Neural progenitor cell (in vitro differentiated cells): ENCODE measurements around the gene SLC48A1. TPM values are rescaled to one million over a fixed set of nuclear protein-coding genes. Genes with fewer than 3 reads are reported as not detected.

Experiments
- DNase-seq: peaks from one replicate; pipeline ENCODE4 v3.0.0-alpha.2; 2016; ENCODE audit warnings: low spot score
- H2AFZ ChIP-seq: fragments of 200-600 bp; sonication (generic); replicated peaks from 2 replicates; pipeline ENCODE4 v1.6.1; 2016; ENCODE audit warnings: antibody characterized with exemption
- H3F3A ChIP-seq: fragments of 200-600 bp; sonication (generic); 2 replicates; pipeline ENCODE4 v1.6.1; 2016; ENCODE audit warnings: antibody characterized with exemption, low read depth
- H3K27ac ChIP-seq: fragments of 200-600 bp; sonication (generic); 2 replicates; pipeline ENCODE4 v1.5.1; 2016; ENCODE audit warnings: mild to moderate bottlenecking
- H3K27me3 ChIP-seq: fragments of 200-600 bp; sonication (generic); 2 replicates; pipeline ENCODE4 v1.6.1; 2016; ENCODE audit warnings: mild to moderate bottlenecking, moderate library complexity
- H3K36me3 ChIP-seq: fragments of 200-600 bp; sonication (generic); 2 replicates; pipeline ENCODE4 v1.5.1; 2016
- H3K4me1 ChIP-seq: fragments of 200-600 bp; sonication (generic); 2 replicates; pipeline ENCODE4 v1.6.1; 2016; ENCODE audit warnings: mixed run types
- H3K4me2 ChIP-seq: fragments of 200-600 bp; sonication (generic); 2 replicates; pipeline ENCODE4 v1.6.1; 2016
- H3K4me3 ChIP-seq: fragments of 200-600 bp; sonication (generic); 2 replicates; pipeline ENCODE4 v1.5.1; 2016
- H3K79me2 ChIP-seq: fragments of 200-600 bp; sonication (generic); 2 replicates; pipeline ENCODE4 v1.6.1; 2016; ENCODE audit warnings: low read depth
- H3K9ac ChIP-seq: fragments of 200-600 bp; sonication (generic); 2 replicates; pipeline ENCODE4 v1.6.1; 2016
- H3K9me3 ChIP-seq: fragments of 200-600 bp; sonication (generic); 2 replicates; pipeline ENCODE4 v1.5.1; 2016; ENCODE audit warnings: low read depth
- H4K20me1 ChIP-seq: fragments of 200-600 bp; sonication (generic); 2 replicates; pipeline ENCODE4 v1.6.1; 2016; ENCODE audit warnings: low read depth
- H3K27ac Mint-ChIP-seq: 3 replicates; pipeline ENCODE4 v1.8.0; 2021; ENCODE audit warnings: mixed read lengths
- H3K27me3 Mint-ChIP-seq: 2 replicates; pipeline ENCODE4 v1.8.0; 2022; ENCODE audit warnings: low read depth, mild to moderate bottlenecking, inconsistent platforms, moderate library complexity, mixed read lengths; ENCODE audit not compliant: insufficient read depth
- H3K36me3 Mint-ChIP-seq: 3 replicates; pipeline ENCODE4 v1.8.0; 2021; ENCODE audit warnings: mixed read lengths
- H3K4me1 Mint-ChIP-seq: 3 replicates; pipeline ENCODE4 v1.8.0; 2021; ENCODE audit warnings: mixed read lengths
- H3K4me3 Mint-ChIP-seq: 3 replicates; pipeline ENCODE4 v1.8.0; 2021; ENCODE audit warnings: mild to moderate bottlenecking, moderate library complexity, mixed read lengths
- H3K9me3 Mint-ChIP-seq: 3 replicates; pipeline ENCODE4 v1.8.0; 2020; ENCODE audit warnings: mixed read lengths
- CTCF ChIP-seq: fragments of 200-600 bp; sonication (generic); IDR thresholded peaks from 2 replicates; pipeline ENCODE4 v1.5.1; 2017; ENCODE audit warnings: antibody characterized with exemption, mild to moderate bottlenecking
- EZH2 ChIP-seq: fragments of 200-600 bp; sonication (generic); IDR thresholded peaks from 2 replicates; pipeline ENCODE4 v1.6.1; 2017; ENCODE audit warnings: antibody characterized with exemption, mild to moderate bottlenecking, moderate library complexity
- EZH2phosphoT487 ChIP-seq: fragments of 200-600 bp; sonication (generic); IDR thresholded peaks from 2 replicates; pipeline ENCODE4 v1.6.1; 2017; ENCODE audit warnings: antibody characterized with exemption
- total RNA-seq: library from RNA; depleted of rRNA; stranded (reverse); fragments of >200 nt; gene quantifications from 2 replicates; pipeline ENCODE4 v1.2.3, GENCODE V29; 2015; ENCODE audit warnings: low replicate concordance

SLC48A1 gene
- total RNA-seq, 1 donor from 2014 or later, result 8.3 TPM

GRCh38 chr12:47785036-47785886 is 12.2 kb downstream of the SLC48A1 start:
- Mint-ChIP-seq H3K4me3 (no peak overlapping the region), H3K4me1 (peaks cover 7% of the 10 kb centered on the region), H3K27me3 (peaks cover 22% of the 10 kb centered on the region), H3K27ac (no peak overlapping the region), H3K9me3 (no peaks in the 10 kb centered on the region), H3K36me3 (peaks cover 21% of the 10 kb centered on the region)
- H4K20me1 ChIP-seq, result peaks cover under 1% of the 10 kb centered on the region
- H3K4me3 ChIP-seq, result no peak overlapping the region
- no peaks in the 10 kb centered on the region for H3K4me1 ChIP-seq
- no peak overlapping the region for H2AFZ ChIP-seq
- H3K27me3 ChIP-seq, result no peaks in the 10 kb centered on the region
- no peak overlapping the region for H3K9ac ChIP-seq
- DNase-seq, result no peak
- TF ChIP-seq CTCF (no peak), EZH2phosphoT487 (no peak), EZH2 (no peak)
- H3K36me3 ChIP-seq, result no peaks in the 10 kb centered on the region
- H3K27ac ChIP-seq, result no peak overlapping the region
- H3K4me2 ChIP-seq, result no peak overlapping the region
- no peaks in the 10 kb centered on the region for H3K79me2 ChIP-seq
- H3K9me3 ChIP-seq, result no peaks in the 10 kb centered on the region
- no peaks in the 10 kb centered on the region for H3F3A ChIP-seq

DNA sequence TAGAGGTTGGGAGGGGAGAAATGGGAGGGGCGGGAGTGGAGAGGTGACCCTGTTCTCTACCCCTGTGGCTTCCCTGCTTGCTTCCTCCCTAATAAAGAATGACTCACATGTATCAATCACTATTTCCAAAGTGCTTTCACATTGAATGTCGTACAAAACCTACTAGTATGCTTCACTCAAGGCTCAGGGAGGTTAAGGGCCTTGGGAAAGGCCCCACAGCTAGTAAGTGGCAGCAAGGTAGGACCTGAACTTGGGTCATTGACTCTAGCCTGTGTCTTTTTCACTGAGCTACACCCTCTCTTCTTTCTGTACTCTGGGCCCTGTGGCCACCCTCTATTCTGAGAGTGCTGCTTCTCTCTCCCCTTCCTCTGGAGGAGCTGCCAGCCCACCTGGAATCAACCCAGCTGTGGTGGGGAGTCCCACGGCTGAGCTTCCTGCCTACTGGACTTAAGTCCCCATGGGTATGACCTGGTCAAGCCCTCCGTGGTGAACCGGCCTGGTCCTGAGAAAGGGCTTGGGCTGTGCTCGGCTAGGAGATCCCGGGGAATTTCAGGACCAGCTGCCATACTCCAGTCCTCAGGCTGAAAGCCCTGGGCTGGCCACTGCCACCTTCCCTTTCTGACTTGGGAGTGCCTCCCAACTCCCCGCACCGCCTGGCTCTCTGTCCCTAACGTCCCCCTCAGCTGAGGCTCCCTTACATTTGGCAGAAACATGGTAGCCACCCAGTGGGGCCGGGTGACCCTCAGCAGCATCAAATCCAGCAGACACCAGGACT is 13.0 kb downstream of the SLC48A1 start:
- Histone ChIP-seq H4K20me1 (no peaks in the 10 kb centered on the region), H3K27me3 (no peaks in the 10 kb centered on the region), H3K4me2 (no peak overlapping the region), H3F3A (no peaks in the 10 kb centered on the region), H2AFZ (no peak overlapping the region), H3K9ac (no peak overlapping the region), H3K4me3 (no peak overlapping the region), H3K9me3 (no peaks in the 10 kb centered on the region), H3K27ac (no peak overlapping the region), H3K79me2 (no peaks in the 10 kb centered on the region), H3K36me3 (no peaks in the 10 kb centered on the region), H3K4me1 (no peaks in the 10 kb centered on the region)
- H3K27me3 Mint-ChIP-seq, result peaks cover 22% of the 10 kb centered on the region
- H3K27ac Mint-ChIP-seq, result no peak overlapping the region
- no peaks in the 10 kb centered on the region for H3K9me3 Mint-ChIP-seq
- no peak for DNase-seq
- TF ChIP-seq CTCF (no peak), EZH2 (no peak), EZH2phosphoT487 (no peak)
- peaks cover 7% of the 10 kb centered on the region for H3K4me1 Mint-ChIP-seq
- H3K4me3 Mint-ChIP-seq, result no peak overlapping the region
- peaks cover 24% of the 10 kb centered on the region for H3K36me3 Mint-ChIP-seq

GRCh38 chr12:47786662-47787280 is 13.7 kb downstream of the SLC48A1 start:
- H3K36me3 ChIP-seq, result no peaks in the 10 kb centered on the region
- no peak for TF ChIP-seq EZH2phosphoT487
- no peak for TF ChIP-seq EZH2
- no peak for TF ChIP-seq CTCF

More at GRCh38 chr12:47786662-47787280, 13.7 kb downstream of the SLC48A1 start:
- Mint-ChIP-seq H3K36me3 (peaks cover 24% of the 10 kb centered on the region), H3K27ac (no peak overlapping the region), H3K9me3 (no peaks in the 10 kb centered on the region), H3K4me1 (peaks cover 7% of the 10 kb centered on the region), H3K4me3 (no peak overlapping the region), H3K27me3 (peaks cover 19% of the 10 kb centered on the region)
- no peak overlapping the region for H3K4me3 ChIP-seq
- no peaks in the 10 kb centered on the region for H3K9me3 ChIP-seq
- no peak overlapping the region for H3K4me2 ChIP-seq
- H3K9ac ChIP-seq, result no peak overlapping the region
- H4K20me1 ChIP-seq, result no peaks in the 10 kb centered on the region
- H3K27ac ChIP-seq, result no peak overlapping the region
- DNase-seq, result no peak
- H3K27me3 ChIP-seq, result no peaks in the 10 kb centered on the region
- no peaks in the 10 kb centered on the region for H3K79me2 ChIP-seq
- no peaks in the 10 kb centered on the region for H3F3A ChIP-seq
- no peak overlapping the region for H2AFZ ChIP-seq
- no peaks in the 10 kb centered on the region for H3K4me1 ChIP-seq
